ENCODE data around the gene HEG1. TPM values are rescaled to one million over a fixed set of nuclear protein-coding genes. Genes with fewer than 3 reads are reported as not detected.

HEG1 gene
- total and polyA plus RNA-seq, 2 of the 8 experiments (the other 6 are each of a cell fraction or from before 2014, with no cell fraction given) = 5.3 to 9.7 TPM

- TF ChIP-seq MAFK (IDR thresholded peaks at IDR 0.05; ENCODE audit: low read depth, low read length) (no peak), RNF2 (IDR thresholded peaks at IDR 0.05; ENCODE audit: borderline replicate concordance, low read depth, low read length, missing control alignments, poor library complexity, severe bottlenecking) (no peak), GTF2F1 (IDR thresholded peaks at IDR 0.05; ENCODE audit: borderline replicate concordance, low read depth, low read length) (no peak)
Observed at GRCh38 chr3:125054449-125055329, 1.1 kb downstream of the HEG1 start (continued).

Measured in H1 (cell line).